ENCODE measurements around the gene TMEM218. TPM values are rescaled to one million over a fixed set of nuclear protein-coding genes. Genes with fewer than 3 reads are reported as not detected.

The TMEM218 gene
- total and polyA plus RNA-seq, 2 of the 8 experiments (the other 6 are each of a cell fraction or from before 2014, with no cell fraction given) = 17.0 to 33.5 TPM

DNA sequence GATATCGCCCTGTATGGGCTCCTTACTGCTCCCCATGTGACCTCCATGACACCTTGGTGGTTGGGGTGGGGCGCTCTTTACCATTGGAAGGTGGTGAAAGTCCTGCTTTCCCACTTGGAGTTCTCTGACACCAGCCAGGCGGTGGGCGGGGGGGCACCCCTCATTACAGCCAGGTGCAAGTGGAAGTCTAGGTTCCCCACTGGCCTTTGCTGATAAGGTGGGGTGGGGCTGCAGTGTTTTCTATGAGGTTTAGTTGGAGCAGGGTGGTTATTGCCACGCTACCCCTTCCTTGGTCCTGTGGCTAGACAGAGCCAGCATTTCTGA lies 53.8 kb downstream of the TMEM218 start (continued):
- TF ChIP-seq, protein P1, sequence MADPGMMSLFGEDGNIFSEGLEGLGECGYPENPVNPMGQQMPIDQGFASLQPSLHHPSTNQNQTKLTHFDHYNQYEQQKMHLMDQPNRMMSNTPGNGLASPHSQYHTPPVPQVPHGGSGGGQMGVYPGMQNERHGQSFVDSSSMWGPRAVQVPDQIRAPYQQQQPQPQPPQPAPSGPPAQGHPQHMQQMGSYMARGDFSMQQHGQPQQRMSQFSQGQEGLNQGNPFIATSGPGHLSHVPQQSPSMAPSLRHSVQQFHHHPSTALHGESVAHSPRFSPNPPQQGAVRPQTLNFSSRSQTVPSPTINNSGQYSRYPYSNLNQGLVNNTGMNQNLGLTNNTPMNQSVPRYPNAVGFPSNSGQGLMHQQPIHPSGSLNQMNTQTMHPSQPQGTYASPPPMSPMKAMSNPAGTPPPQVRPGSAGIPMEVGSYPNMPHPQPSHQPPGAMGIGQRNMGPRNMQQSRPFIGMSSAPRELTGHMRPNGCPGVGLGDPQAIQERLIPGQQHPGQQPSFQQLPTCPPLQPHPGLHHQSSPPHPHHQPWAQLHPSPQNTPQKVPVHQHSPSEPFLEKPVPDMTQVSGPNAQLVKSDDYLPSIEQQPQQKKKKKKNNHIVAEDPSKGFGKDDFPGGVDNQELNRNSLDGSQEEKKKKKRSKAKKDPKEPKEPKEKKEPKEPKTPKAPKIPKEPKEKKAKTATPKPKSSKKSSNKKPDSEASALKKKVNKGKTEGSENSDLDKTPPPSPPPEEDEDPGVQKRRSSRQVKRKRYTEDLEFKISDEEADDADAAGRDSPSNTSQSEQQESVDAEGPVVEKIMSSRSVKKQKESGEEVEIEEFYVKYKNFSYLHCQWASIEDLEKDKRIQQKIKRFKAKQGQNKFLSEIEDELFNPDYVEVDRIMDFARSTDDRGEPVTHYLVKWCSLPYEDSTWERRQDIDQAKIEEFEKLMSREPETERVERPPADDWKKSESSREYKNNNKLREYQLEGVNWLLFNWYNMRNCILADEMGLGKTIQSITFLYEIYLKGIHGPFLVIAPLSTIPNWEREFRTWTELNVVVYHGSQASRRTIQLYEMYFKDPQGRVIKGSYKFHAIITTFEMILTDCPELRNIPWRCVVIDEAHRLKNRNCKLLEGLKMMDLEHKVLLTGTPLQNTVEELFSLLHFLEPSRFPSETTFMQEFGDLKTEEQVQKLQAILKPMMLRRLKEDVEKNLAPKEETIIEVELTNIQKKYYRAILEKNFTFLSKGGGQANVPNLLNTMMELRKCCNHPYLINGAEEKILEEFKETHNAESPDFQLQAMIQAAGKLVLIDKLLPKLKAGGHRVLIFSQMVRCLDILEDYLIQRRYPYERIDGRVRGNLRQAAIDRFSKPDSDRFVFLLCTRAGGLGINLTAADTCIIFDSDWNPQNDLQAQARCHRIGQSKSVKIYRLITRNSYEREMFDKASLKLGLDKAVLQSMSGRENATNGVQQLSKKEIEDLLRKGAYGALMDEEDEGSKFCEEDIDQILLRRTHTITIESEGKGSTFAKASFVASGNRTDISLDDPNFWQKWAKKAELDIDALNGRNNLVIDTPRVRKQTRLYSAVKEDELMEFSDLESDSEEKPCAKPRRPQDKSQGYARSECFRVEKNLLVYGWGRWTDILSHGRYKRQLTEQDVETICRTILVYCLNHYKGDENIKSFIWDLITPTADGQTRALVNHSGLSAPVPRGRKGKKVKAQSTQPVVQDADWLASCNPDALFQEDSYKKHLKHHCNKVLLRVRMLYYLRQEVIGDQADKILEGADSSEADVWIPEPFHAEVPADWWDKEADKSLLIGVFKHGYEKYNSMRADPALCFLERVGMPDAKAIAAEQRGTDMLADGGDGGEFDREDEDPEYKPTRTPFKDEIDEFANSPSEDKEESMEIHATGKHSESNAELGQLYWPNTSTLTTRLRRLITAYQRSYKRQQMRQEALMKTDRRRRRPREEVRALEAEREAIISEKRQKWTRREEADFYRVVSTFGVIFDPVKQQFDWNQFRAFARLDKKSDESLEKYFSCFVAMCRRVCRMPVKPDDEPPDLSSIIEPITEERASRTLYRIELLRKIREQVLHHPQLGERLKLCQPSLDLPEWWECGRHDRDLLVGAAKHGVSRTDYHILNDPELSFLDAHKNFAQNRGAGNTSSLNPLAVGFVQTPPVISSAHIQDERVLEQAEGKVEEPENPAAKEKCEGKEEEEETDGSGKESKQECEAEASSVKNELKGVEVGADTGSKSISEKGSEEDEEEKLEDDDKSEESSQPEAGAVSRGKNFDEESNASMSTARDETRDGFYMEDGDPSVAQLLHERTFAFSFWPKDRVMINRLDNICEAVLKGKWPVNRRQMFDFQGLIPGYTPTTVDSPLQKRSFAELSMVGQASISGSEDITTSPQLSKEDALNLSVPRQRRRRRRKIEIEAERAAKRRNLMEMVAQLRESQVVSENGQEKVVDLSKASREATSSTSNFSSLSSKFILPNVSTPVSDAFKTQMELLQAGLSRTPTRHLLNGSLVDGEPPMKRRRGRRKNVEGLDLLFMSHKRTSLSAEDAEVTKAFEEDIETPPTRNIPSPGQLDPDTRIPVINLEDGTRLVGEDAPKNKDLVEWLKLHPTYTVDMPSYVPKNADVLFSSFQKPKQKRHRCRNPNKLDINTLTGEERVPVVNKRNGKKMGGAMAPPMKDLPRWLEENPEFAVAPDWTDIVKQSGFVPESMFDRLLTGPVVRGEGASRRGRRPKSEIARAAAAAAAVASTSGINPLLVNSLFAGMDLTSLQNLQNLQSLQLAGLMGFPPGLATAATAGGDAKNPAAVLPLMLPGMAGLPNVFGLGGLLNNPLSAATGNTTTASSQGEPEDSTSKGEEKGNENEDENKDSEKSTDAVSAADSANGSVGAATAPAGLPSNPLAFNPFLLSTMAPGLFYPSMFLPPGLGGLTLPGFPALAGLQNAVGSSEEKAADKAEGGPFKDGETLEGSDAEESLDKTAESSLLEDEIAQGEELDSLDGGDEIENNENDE (IDR thresholded peaks at IDR 0.05; ENCODE audit: insufficient replicate concordance, low read length) = no peak
- TF ChIP-seq, protein P2, sequence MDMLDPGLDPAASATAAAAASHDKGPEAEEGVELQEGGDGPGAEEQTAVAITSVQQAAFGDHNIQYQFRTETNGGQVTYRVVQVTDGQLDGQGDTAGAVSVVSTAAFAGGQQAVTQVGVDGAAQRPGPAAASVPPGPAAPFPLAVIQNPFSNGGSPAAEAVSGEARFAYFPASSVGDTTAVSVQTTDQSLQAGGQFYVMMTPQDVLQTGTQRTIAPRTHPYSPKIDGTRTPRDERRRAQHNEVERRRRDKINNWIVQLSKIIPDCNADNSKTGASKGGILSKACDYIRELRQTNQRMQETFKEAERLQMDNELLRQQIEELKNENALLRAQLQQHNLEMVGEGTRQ (IDR thresholded peaks at IDR 0.05; ENCODE audit: low read length) = no peak
- no peak for TF ChIP-seq RBBP5 (IDR thresholded peaks at IDR 0.05; ENCODE audit: borderline replicate concordance, low read depth, low read length)
- no peak for TF ChIP-seq BACH1 (IDR thresholded peaks at IDR 0.05; ENCODE audit: low read length)
- no peak for TF ChIP-seq ZNF274 (IDR thresholded peaks at IDR 0.05; ENCODE audit: borderline replicate concordance, extremely low read depth, low read length)
- TF ChIP-seq NANOG (IDR thresholded peaks at IDR 0.05; ENCODE audit: insufficient read depth, low read depth, low read length, poor library complexity, severe bottlenecking) = no peak
- no peak for TF ChIP-seq POU5F1 (IDR thresholded peaks at IDR 0.05; ENCODE audit: low read depth, low read length)
- no peak for TF ChIP-seq TEAD4 (IDR thresholded peaks at IDR 0.05; ENCODE audit: low read depth, low read length)
- TF ChIP-seq RNF2 (IDR thresholded peaks at IDR 0.05; ENCODE audit: borderline replicate concordance, low read depth, low read length, missing control alignments, poor library complexity, severe bottlenecking) = no peak
